Right atrium auricular region (tissue), 2 donors: ENCODE measurements around the gene SERAC1. TPM values are rescaled to one million over a fixed set of nuclear protein-coding genes. Genes with fewer than 3 reads are reported as not detected.
"Not testable (repeated sequence)": the region's sequence is repeated elsewhere in the genome, so short reads cannot be mapped to it uniquely, and the experiment has no call there.

Source experiments
- DNase-seq: peaks from one replicate; pipeline ENCODE4 v3.0.0-alpha.2; 2019; ENCODE audit warnings: low spot score
- H3K27ac ChIP-seq, 2 donors: fragments of 200-600 bp; sonication (generic); 1 replicate in 1 of 2; 2 replicates in 1 of 2; pipeline ENCODE4 v1.5.1; 2016 to 2019
- H3K27me3 ChIP-seq, 2 donors: fragments of 200-600 bp; sonication (generic); one replicate each; pipeline versions ENCODE4 v1.5.1 to v1.6.0; 2017 to 2019
- H3K36me3 ChIP-seq: fragments of 200-600 bp; sonication (generic); one replicate; pipeline ENCODE4 v1.5.1; 2016
- H3K4me1 ChIP-seq, 2 donors: fragments of 200-600 bp; sonication (generic); one replicate each; pipeline versions ENCODE4 v1.5.1 to v1.6.0; 2017 to 2019
- H3K4me3 ChIP-seq, 2 donors: fragments of 200-600 bp; sonication (generic); 1 replicate in 1 of 2; 2 replicates in 1 of 2; pipeline ENCODE4 v1.5.1; 2017 to 2019; ENCODE audit warnings: mild to moderate bottlenecking in 1 of 2, moderate library complexity in 1 of 2
- H3K9me3 ChIP-seq, 2 donors: fragments of 200-600 bp; sonication (generic); one replicate each; pipeline ENCODE4 v1.5.1; 2019
- total RNA-seq, 2 donors: library from RNA; depleted of rRNA; stranded (reverse); fragments of >200 nt; gene quantifications; one replicate each; pipeline ENCODE4 v1.1.0, GENCODE V29; 2016
- TF ChIP-seq, protein P1 (sequence below), 2 donors: fragments of 200-600 bp; sonication (generic); IDR thresholded peaks; one replicate each; pipeline ENCODE4 v1.5.1; 2019; ENCODE audit warnings: antibody characterized with exemption in 2 of 2

The SERAC1 gene
- 1 to 10 TPM; 5.0 to 5.8 TPM for total RNA-seq

- H3K9me3 ChIP-seq = no peaks in the 10 kb centered on the region
Measured at GRCh38 chr6:158168040-158168289, at the start of gene SERAC1. Gene SERAC1 (minus strand): TSS chr6:158168262. CDS start chr6:158158363, 9,899 bp downstream.

GRCh38 chr6:158213925-158214674 is 46.0 kb upstream of the SERAC1 start:
- no peak for DNase-seq
- no peak overlapping the region for H3K27ac ChIP-seq
- no peaks in the 10 kb centered on the region for H3K4me1 ChIP-seq
- no peaks in the 10 kb centered on the region for H3K9me3 ChIP-seq
- no peaks in the 10 kb centered on the region for H3K27me3 ChIP-seq
- no peak overlapping the region for H3K4me3 ChIP-seq
- H3K36me3 ChIP-seq = no peaks in the 10 kb centered on the region
- TF ChIP-seq, protein P1, sequence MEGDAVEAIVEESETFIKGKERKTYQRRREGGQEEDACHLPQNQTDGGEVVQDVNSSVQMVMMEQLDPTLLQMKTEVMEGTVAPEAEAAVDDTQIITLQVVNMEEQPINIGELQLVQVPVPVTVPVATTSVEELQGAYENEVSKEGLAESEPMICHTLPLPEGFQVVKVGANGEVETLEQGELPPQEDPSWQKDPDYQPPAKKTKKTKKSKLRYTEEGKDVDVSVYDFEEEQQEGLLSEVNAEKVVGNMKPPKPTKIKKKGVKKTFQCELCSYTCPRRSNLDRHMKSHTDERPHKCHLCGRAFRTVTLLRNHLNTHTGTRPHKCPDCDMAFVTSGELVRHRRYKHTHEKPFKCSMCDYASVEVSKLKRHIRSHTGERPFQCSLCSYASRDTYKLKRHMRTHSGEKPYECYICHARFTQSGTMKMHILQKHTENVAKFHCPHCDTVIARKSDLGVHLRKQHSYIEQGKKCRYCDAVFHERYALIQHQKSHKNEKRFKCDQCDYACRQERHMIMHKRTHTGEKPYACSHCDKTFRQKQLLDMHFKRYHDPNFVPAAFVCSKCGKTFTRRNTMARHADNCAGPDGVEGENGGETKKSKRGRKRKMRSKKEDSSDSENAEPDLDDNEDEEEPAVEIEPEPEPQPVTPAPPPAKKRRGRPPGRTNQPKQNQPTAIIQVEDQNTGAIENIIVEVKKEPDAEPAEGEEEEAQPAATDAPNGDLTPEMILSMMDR (IDR thresholded peaks at IDR 0.05) = peak; percentile 60 to 75

More at GRCh38 chr6:158168040-158168289, at the start of gene SERAC1:
- peak within 1 kb of the TSS; percentile 69 to 88 for H3K4me3 ChIP-seq
- DNase-seq = no peak
- H3K4me1 ChIP-seq = peaks cover 0 to 27% of the 10 kb centered on the region in 2 donors
- TF ChIP-seq, protein P1 (IDR thresholded peaks at IDR 0.05) = no peak
- no peaks in the 10 kb centered on the region for H3K27me3 ChIP-seq
- H3K36me3 ChIP-seq = no peaks in the 10 kb centered on the region
- peak within 1 kb of the TSS; percentile 97 to 98 for H3K27ac ChIP-seq

DNA sequence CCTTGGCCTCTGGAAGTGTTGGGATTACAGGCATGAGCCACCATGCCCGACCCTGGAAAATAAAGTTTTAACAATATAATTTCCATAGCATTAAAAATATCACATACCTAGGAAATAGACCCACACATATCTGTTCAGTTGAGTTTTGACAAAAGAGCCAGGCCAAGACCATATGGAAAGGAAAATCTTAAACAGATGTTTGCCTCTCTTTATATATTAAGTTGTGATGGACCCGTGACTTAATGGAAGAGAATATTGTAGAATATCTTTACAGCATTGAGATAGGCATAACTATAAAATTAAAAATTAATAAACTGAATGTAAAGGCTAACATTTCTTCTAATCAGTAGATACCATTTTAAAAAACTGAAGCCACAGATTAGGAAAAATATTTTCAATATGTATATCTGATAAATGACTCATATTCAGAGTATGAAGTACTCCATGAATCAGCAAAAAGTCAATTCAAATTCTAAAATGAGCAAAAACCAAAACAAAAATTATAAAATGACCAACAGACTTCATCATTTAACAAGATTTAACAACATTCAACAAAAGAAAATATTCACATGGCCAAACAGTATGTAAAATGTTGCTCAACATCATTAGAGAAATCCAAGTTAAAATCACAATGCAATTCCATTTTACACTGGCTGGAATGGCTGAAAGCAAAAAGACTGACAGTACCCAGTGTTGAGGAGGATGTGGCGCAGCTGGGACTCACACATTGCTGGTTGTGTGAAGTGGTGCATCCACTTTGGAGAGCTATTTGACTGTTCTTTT is 43.4 kb upstream of the SERAC1 start:
- TF ChIP-seq, protein P1 (IDR thresholded peaks at IDR 0.05) = no peak
- Histone ChIP-seq H3K27ac (no peak overlapping the region), H3K4me1 (no peaks in the 10 kb centered on the region), H3K36me3 (no peaks in the 10 kb centered on the region), H3K9me3 (no peaks in the 10 kb centered on the region), H3K4me3 (no peak overlapping the region), H3K27me3 (no peaks in the 10 kb centered on the region)
- no peak for DNase-seq

DNA sequence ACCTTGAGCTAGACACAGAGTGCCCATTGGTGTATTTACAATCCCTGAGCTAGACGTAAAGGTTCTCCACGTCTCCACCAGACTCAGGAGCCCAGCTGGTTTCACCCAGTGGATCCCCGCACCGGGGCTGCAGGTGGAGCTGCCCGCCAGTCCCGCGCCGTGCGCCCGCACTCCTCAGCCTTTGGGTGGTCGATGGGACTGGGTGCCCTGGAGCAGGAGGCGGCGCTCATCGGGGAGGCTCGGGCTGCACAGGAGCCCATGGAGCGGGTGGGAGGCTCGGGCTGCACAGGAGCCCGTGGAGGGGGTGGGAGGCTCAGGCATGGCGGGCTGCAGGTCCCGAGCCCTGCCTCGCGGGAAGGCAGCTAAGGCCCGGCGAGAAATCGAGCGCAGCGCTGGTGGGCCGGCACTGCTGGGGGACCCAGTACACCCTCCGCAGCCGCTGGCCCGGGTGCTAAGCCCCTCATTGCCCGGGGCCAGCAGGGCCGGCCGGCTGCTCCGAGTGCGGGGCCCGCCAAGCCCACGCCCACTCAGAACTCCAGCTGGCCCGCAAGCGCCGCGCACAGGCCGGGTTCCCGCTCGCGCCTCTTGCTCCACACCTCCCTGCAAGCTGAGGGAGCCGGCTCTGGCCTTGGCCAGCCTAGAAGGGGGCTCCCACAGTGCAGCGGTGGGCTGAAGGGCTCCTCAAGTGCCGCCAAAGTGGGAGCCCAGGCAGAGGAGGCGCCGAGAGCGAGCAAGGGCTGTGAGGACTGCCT is 41.7 kb upstream of the SERAC1 start:
- DNase-seq, H3K4me1 ChIP-seq, H3K27ac ChIP-seq: not testable (repeated sequence)

GRCh38 chr6:158208226-158209030 is 40.4 kb upstream of the SERAC1 start:
- H3K27ac ChIP-seq, H3K4me3 ChIP-seq, H3K9me3 ChIP-seq, H3K36me3 ChIP-seq, H3K27me3 ChIP-seq, DNase-seq, H3K4me1 ChIP-seq: not testable (repeated sequence)

More for the DNA sequence above, 41.7 kb upstream of the SERAC1 start:
- H3K4me3 ChIP-seq, H3K9me3 ChIP-seq, H3K36me3 ChIP-seq, H3K27me3 ChIP-seq: not testable (repeated sequence)

- TF ChIP-seq, protein P1 (IDR thresholded peaks at IDR 0.05) = no peak
- no peaks in the 10 kb centered on the region for H3K27me3 ChIP-seq
- no peaks in the 10 kb centered on the region for H3K9me3 ChIP-seq
Measured at GRCh38 chr6:158207422-158207788, 39.3 kb upstream of the SERAC1 start.

More at GRCh38 chr6:158207422-158207788, 39.3 kb upstream of the SERAC1 start:
- H3K4me3 ChIP-seq = no peak overlapping the region
- no peaks in the 10 kb centered on the region for H3K4me1 ChIP-seq
- DNase-seq = no peak
- no peak overlapping the region for H3K27ac ChIP-seq
- no peaks in the 10 kb centered on the region for H3K36me3 ChIP-seq
